Activated T-cell treated with anti-CD3 and anti-CD28 coated beads for 24 hours (primary cell): Measurements from ENCODE around the gene TTC28.

Experiments used
- DNase-seq: peaks from one replicate; pipeline ENCODE4 v3.0.0-alpha.2; 2020; ENCODE audit warnings: low read depth

Gene TTC28

GRCh38 chr22:27966168-27967064 is 713.2 kb downstream of the TTC28 start:
- no peak for DNase-seq

GRCh38 chr22:27962268-27963044 is 717.2 kb downstream of the TTC28 start:
- DNase-seq, result no peak

GRCh38 chr22:27961680-27962079 is 718.0 kb downstream of the TTC28 start:
- no peak for DNase-seq

GRCh38 chr22:27961182-27961581 is 718.5 kb downstream of the TTC28 start:
- DNase-seq, result no peak

- no peak for DNase-seq
These were observed 720.1 kb downstream of the TTC28 start for GRCh38 chr22:27959335-27960090.

GRCh38 chr22:27952779-27953178 is 726.9 kb downstream of the TTC28 start:
- DNase-seq, result no peak

- DNase-seq, result no peak
These were observed 727.5 kb downstream of the TTC28 start for GRCh38 chr22:27952091-27952490.

- DNase-seq, result no peak
These were observed 730.2 kb downstream of the TTC28 start for GRCh38 chr22:27949421-27949820.

- DNase-seq, result no peak
These were observed 731.1 kb downstream of the TTC28 start for GRCh38 chr22:27948569-27948968.

- no peak for DNase-seq
These were observed 732.2 kb downstream of the TTC28 start for GRCh38 chr22:27947448-27947847.

GRCh38 chr22:27941143-27941542 is 738.5 kb downstream of the TTC28 start:
- no peak for DNase-seq

- no peak for DNase-seq
These were observed 742.2 kb downstream of the TTC28 start for GRCh38 chr22:27937453-27937852.

GRCh38 chr22:27935897-27936296 is 743.7 kb downstream of the TTC28 start:
- DNase-seq, result no peak

GRCh38 chr22:27934069-27934468 is 745.6 kb downstream of the TTC28 start:
- no peak for DNase-seq

- no peak for DNase-seq
These were observed 746.3 kb downstream of the TTC28 start for GRCh38 chr22:27933186-27933983.

- no peak for DNase-seq
These were observed 749.1 kb downstream of the TTC28 start for GRCh38 chr22:27930331-27931060.
